HG03095 (cell line): ENCODE results near the gene PSMD11.
A peak's percentile ranks its signal among the peaks of the same experiment; 100 is the strongest.
"Not testable (repeated sequence)": the region's sequence is repeated elsewhere in the genome, so short reads cannot be mapped to it uniquely, and the experiment has no call there.

Experiments used
- ATAC-seq: cut with Tn5 transposase; IDR thresholded peaks from one replicate; pipeline ENCODE4 v1.9.1; 2021; ENCODE audit warnings: moderate library complexity; ENCODE audit not compliant: unreplicated experiment

PSMD11 gene

GRCh38 chr17:32444301-32445073 lies at the start of gene PSMD11:
Gene PSMD11 (plus strand): TSS chr17:32444510. CDS start chr17:32444524, 14 bp downstream.
- ATAC-seq: peak; percentile 95

GRCh38 chr17:32396343-32396742 lies 48.0 kb upstream of the PSMD11 start:
- ATAC-seq: no peak

- ATAC-seq: no peak
These were observed 45.4 kb upstream of the PSMD11 start for GRCh38 chr17:32398946-32399345.

GRCh38 chr17:32410085-32410484 lies 34.2 kb upstream of the PSMD11 start:
- not testable (repeated sequence) for ATAC-seq

GRCh38 chr17:32426894-32427293 lies 17.4 kb upstream of the PSMD11 start:
- no peak for ATAC-seq

- ATAC-seq: no peak
These were observed 14.7 kb upstream of the PSMD11 start for GRCh38 chr17:32429598-32429997.

GRCh38 chr17:32440722-32441121 lies 3.6 kb upstream of the PSMD11 start:
- ATAC-seq: no peak

GRCh38 chr17:32441886-32442285 lies 2.4 kb upstream of the PSMD11 start:
- no peak for ATAC-seq

- ATAC-seq: no peak
These were observed 446 bp upstream of the PSMD11 start for GRCh38 chr17:32443827-32444300.

- ATAC-seq: no peak
These were observed 735 bp downstream of the PSMD11 start for GRCh38 chr17:32445074-32445415.

- ATAC-seq: no peak
These were observed 1.2 kb downstream of the PSMD11 start for GRCh38 chr17:32445497-32445896.

GRCh38 chr17:32445971-32446370 lies 1.7 kb downstream of the PSMD11 start:
- no peak for ATAC-seq

- no peak for ATAC-seq
These were observed 2.6 kb downstream of the PSMD11 start for GRCh38 chr17:32446949-32447348.

GRCh38 chr17:32449963-32450362 lies 5.7 kb downstream of the PSMD11 start:
- no peak for ATAC-seq

GRCh38 chr17:32450379-32450778 lies 6.1 kb downstream of the PSMD11 start:
- not testable (repeated sequence) for ATAC-seq

- ATAC-seq: no peak
These were observed 7.6 kb downstream of the PSMD11 start for GRCh38 chr17:32451879-32452278.

GRCh38 chr17:32452281-32452680 lies 8.0 kb downstream of the PSMD11 start:
- no peak for ATAC-seq

GRCh38 chr17:32453370-32453769 lies 9.1 kb downstream of the PSMD11 start:
- ATAC-seq: no peak

- no peak for ATAC-seq
These were observed 14.1 kb downstream of the PSMD11 start for GRCh38 chr17:32458371-32458770.

GRCh38 chr17:32460054-32460453 lies 15.7 kb downstream of the PSMD11 start:
- ATAC-seq: no peak

- no peak for ATAC-seq
These were observed 17.2 kb downstream of the PSMD11 start for GRCh38 chr17:32461498-32461852.

GRCh38 chr17:32461853-32462617 lies 17.7 kb downstream of the PSMD11 start:
- ATAC-seq: no peak
